Measurements from ENCODE around the gene PARD3. TPM values are rescaled to one million over a fixed set of nuclear protein-coding genes. Genes with fewer than 3 reads are reported as not detected.

The PARD3 gene
- total RNA-seq, 2 donors from 2014 or later: 59.6 to 74.6 TPM

GRCh38 chr10:34334908-34335307 is 480.2 kb downstream of the PARD3 start:
- no peak for DNase-seq
- TF ChIP-seq, protein P1, sequence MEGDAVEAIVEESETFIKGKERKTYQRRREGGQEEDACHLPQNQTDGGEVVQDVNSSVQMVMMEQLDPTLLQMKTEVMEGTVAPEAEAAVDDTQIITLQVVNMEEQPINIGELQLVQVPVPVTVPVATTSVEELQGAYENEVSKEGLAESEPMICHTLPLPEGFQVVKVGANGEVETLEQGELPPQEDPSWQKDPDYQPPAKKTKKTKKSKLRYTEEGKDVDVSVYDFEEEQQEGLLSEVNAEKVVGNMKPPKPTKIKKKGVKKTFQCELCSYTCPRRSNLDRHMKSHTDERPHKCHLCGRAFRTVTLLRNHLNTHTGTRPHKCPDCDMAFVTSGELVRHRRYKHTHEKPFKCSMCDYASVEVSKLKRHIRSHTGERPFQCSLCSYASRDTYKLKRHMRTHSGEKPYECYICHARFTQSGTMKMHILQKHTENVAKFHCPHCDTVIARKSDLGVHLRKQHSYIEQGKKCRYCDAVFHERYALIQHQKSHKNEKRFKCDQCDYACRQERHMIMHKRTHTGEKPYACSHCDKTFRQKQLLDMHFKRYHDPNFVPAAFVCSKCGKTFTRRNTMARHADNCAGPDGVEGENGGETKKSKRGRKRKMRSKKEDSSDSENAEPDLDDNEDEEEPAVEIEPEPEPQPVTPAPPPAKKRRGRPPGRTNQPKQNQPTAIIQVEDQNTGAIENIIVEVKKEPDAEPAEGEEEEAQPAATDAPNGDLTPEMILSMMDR (conservative IDR thresholded peaks at IDR 0.05): no peak
- WGBS, 2 experiments (ENCODE audit: insufficient coverage in 1 of 2, insufficient read length in 1 of 2): 95 to 100% methylated on average over 2 to 3 of the region's 4 CpGs

GRCh38 chr10:34333513-34333912 is 481.6 kb downstream of the PARD3 start:
- Histone ChIP-seq H3K27ac (ENCODE audit: low read depth, low read length) (no peak overlapping the region), H3K36me3 (ENCODE audit: control insufficient read depth, insufficient read depth, low read length) (peaks cover 62% of the 10 kb centered on the region), H3K27me3 (ENCODE audit: control insufficient read depth, insufficient read depth, low read length, poor library complexity, severe bottlenecking) (no peaks in the 10 kb centered on the region), H3K9ac (ENCODE audit: extremely low read depth, low read length, poor library complexity, severe bottlenecking) (no peak overlapping the region), H3K4me3 (ENCODE audit: low read length) (no peak overlapping the region), H3K9me3 (ENCODE audit: control insufficient read depth, low read length) (no peaks in the 10 kb centered on the region), H3K4me1 (ENCODE audit: control insufficient read depth, insufficient read depth, low read length) (no peaks in the 10 kb centered on the region)
- H3K27ac Mint-ChIP-seq: no peak overlapping the region
- no peak overlapping the region for H3K4me3 Mint-ChIP-seq
- DNase-seq: no peak
- H3K4me1 Mint-ChIP-seq: no peaks in the 10 kb centered on the region
- WGBS, 2 experiments (ENCODE audit: insufficient coverage in 1 of 2, insufficient read length in 1 of 2): no CpG with 5 or more reads among the region's 2 CpGs
- H3K9me3 Mint-ChIP-seq: no peaks in the 10 kb centered on the region
- TF ChIP-seq, protein P1 (conservative IDR thresholded peaks at IDR 0.05): no peak
- peaks cover 16% of the 10 kb centered on the region for H3K36me3 Mint-ChIP-seq (ENCODE audit: low read depth)
- no peaks in the 10 kb centered on the region for H3K27me3 Mint-ChIP-seq (ENCODE audit: insufficient read depth)

More at GRCh38 chr10:34334908-34335307, 480.2 kb downstream of the PARD3 start:
- Histone ChIP-seq H3K9ac (ENCODE audit: extremely low read depth, low read length, poor library complexity, severe bottlenecking) (no peak overlapping the region), H3K36me3 (ENCODE audit: control insufficient read depth, insufficient read depth, low read length) (peaks cover 58% of the 10 kb centered on the region), H3K9me3 (ENCODE audit: control insufficient read depth, low read length) (no peaks in the 10 kb centered on the region), H3K4me3 (ENCODE audit: low read length) (no peak overlapping the region), H3K27ac (ENCODE audit: low read depth, low read length) (no peak overlapping the region), H3K27me3 (ENCODE audit: control insufficient read depth, insufficient read depth, low read length, poor library complexity, severe bottlenecking) (no peaks in the 10 kb centered on the region), H3K4me1 (ENCODE audit: control insufficient read depth, insufficient read depth, low read length) (no peaks in the 10 kb centered on the region)
- Mint-ChIP-seq H3K27ac (no peak overlapping the region), H3K4me3 (no peak overlapping the region), H3K4me1 (no peaks in the 10 kb centered on the region), H3K9me3 (no peaks in the 10 kb centered on the region), H3K36me3 (ENCODE audit: low read depth) (peaks cover 13% of the 10 kb centered on the region), H3K27me3 (ENCODE audit: insufficient read depth) (no peaks in the 10 kb centered on the region)

- no peaks in the 10 kb centered on the region for H3K9me3 ChIP-seq (ENCODE audit: control insufficient read depth, low read length)
- H3K4me1 ChIP-seq (ENCODE audit: control insufficient read depth, insufficient read depth, low read length): no peaks in the 10 kb centered on the region
- H3K4me3 ChIP-seq (ENCODE audit: low read length): no peak overlapping the region
- Mint-ChIP-seq H3K4me3 (no peak overlapping the region), H3K36me3 (ENCODE audit: low read depth) (peaks cover 34% of the 10 kb centered on the region), H3K9me3 (no peaks in the 10 kb centered on the region), H3K27ac (no peak overlapping the region), H3K4me1 (peaks cover 16% of the 10 kb centered on the region), H3K27me3 (ENCODE audit: insufficient read depth) (no peaks in the 10 kb centered on the region)
- TF ChIP-seq, protein P1 (conservative IDR thresholded peaks at IDR 0.05): no peak
- peaks cover 46% of the 10 kb centered on the region for H3K36me3 ChIP-seq (ENCODE audit: control insufficient read depth, insufficient read depth, low read length)
- no peak overlapping the region for H3K9ac ChIP-seq (ENCODE audit: extremely low read depth, low read length, poor library complexity, severe bottlenecking)
- no peak overlapping the region for H3K27ac ChIP-seq (ENCODE audit: low read depth, low read length)
- 90 to 100% methylated on average over 4 of the region's 4 CpGs for WGBS, 2 experiments (ENCODE audit: insufficient coverage in 1 of 2, insufficient read length in 1 of 2)
- no peaks in the 10 kb centered on the region for H3K27me3 ChIP-seq (ENCODE audit: control insufficient read depth, insufficient read depth, low read length, poor library complexity, severe bottlenecking)
- DNase-seq: no peak
These were observed 487.9 kb downstream of the PARD3 start for GRCh38 chr10:34327184-34327583.

Measured in endodermal cell (in vitro differentiated cells).